ENCODE results near the gene BICC1.

BICC1 gene

GRCh38 chr10:58824396-58824795, 311.7 kb downstream of the BICC1 start:
- DNase-seq (ENCODE audit: low read depth), result no peak
- H3K4me3 ChIP-seq (ENCODE audit: low read depth, low read length), result no peak overlapping the region
- TF ChIP-seq CTCF (conservative IDR thresholded peaks at IDR 0.05; ENCODE audit: low read depth, low read length), result no peak

GRCh38 chr10:58826694-58827093, 314.0 kb downstream of the BICC1 start:
- no peak for DNase-seq (ENCODE audit: low read depth)
- H3K4me3 ChIP-seq (ENCODE audit: low read depth, low read length), result no peak overlapping the region
- no peak for TF ChIP-seq CTCF (conservative IDR thresholded peaks at IDR 0.05; ENCODE audit: low read depth, low read length)

GRCh38 chr10:58827381-58827780, 314.7 kb downstream of the BICC1 start:
- no peak for DNase-seq (ENCODE audit: low read depth)
- no peak overlapping the region for H3K4me3 ChIP-seq (ENCODE audit: low read depth, low read length)
- no peak for TF ChIP-seq CTCF (conservative IDR thresholded peaks at IDR 0.05; ENCODE audit: low read depth, low read length)

- no peak for TF ChIP-seq CTCF (conservative IDR thresholded peaks at IDR 0.05; ENCODE audit: low read depth, low read length)
- no peak for DNase-seq (ENCODE audit: low read depth)
- H3K4me3 ChIP-seq (ENCODE audit: low read depth, low read length), result no peak overlapping the region
These were observed 317.2 kb downstream of the BICC1 start for GRCh38 chr10:58829839-58830238.

GRCh38 chr10:58830697-58831096, 318.0 kb downstream of the BICC1 start:
- no peak overlapping the region for H3K4me3 ChIP-seq (ENCODE audit: low read depth, low read length)
- DNase-seq (ENCODE audit: low read depth), result no peak
- no peak for TF ChIP-seq CTCF (conservative IDR thresholded peaks at IDR 0.05; ENCODE audit: low read depth, low read length)

GRCh38 chr10:58833771-58834561, 321.3 kb downstream of the BICC1 start:
- H3K4me3 ChIP-seq (ENCODE audit: low read depth, low read length), result no peak overlapping the region
- no peak for DNase-seq (ENCODE audit: low read depth)
- no peak for TF ChIP-seq CTCF (conservative IDR thresholded peaks at IDR 0.05; ENCODE audit: low read depth, low read length)

- TF ChIP-seq CTCF (conservative IDR thresholded peaks at IDR 0.05; ENCODE audit: low read depth, low read length), result no peak
- DNase-seq (ENCODE audit: low read depth), result no peak
- no peak overlapping the region for H3K4me3 ChIP-seq (ENCODE audit: low read depth, low read length)
These were observed 323.6 kb downstream of the BICC1 start for GRCh38 chr10:58836176-58836700.
